Fibroblast of lung (primary cell): ENCODE data around the gene RRP36.

Experiments used
- EZH2 ChIP-seq: IDR thresholded peaks from 2 replicates; pipeline ENCODE4 v1.5.1; 2012; ENCODE audit warnings: low read length, control low read depth, mild to moderate bottlenecking; ENCODE audit errors: missing control alignments
- TF ChIP-seq, protein P1 (sequence below), 2 donors: IDR thresholded peaks in 1 of 2; conservative IDR thresholded peaks in 1 of 2; 1 replicate in 1 of 2; 2 replicates in 1 of 2; pipeline ENCODE4 v1.5.1; 2011 to 2012; ENCODE audit warnings: low read length in 2 of 2, control low read depth in 1 of 2, inconsistent platforms in 1 of 2, low read depth in 1 of 2, mild to moderate bottlenecking in 1 of 2

DNA sequence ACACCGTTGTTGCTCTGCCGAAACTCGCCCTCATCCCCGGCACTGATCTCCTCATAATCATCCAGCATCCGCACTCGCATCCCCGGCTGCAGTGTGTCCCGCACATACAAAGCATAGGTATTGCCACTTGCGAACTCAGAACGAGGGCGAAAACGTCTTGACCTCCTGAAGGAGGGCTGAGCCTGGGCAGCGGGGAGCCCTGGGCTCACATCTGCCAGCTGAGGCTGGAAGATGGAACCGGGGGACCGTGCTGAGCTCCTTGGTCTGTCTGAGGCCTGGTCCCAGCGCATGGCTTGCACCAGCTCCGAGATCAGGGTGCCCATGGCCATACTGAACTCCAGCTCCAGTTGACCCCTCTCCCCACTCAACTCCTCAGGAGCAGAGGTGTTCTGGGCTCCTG, 29.6 kb downstream of the RRP36 start:
- TF ChIP-seq, protein P1, sequence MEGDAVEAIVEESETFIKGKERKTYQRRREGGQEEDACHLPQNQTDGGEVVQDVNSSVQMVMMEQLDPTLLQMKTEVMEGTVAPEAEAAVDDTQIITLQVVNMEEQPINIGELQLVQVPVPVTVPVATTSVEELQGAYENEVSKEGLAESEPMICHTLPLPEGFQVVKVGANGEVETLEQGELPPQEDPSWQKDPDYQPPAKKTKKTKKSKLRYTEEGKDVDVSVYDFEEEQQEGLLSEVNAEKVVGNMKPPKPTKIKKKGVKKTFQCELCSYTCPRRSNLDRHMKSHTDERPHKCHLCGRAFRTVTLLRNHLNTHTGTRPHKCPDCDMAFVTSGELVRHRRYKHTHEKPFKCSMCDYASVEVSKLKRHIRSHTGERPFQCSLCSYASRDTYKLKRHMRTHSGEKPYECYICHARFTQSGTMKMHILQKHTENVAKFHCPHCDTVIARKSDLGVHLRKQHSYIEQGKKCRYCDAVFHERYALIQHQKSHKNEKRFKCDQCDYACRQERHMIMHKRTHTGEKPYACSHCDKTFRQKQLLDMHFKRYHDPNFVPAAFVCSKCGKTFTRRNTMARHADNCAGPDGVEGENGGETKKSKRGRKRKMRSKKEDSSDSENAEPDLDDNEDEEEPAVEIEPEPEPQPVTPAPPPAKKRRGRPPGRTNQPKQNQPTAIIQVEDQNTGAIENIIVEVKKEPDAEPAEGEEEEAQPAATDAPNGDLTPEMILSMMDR (conservative IDR thresholded peaks at IDR 0.05 in 1 of 2, IDR thresholded peaks at IDR 0.05 in 1 of 2; ENCODE audit: low read depth in 1 of 2, low read length in 2 of 2): no peak
- TF ChIP-seq EZH2: no peak
